Endometrium (tissue), 2 donors: ENCODE data around the gene S1PR5.
"Not testable (repeated sequence)": the region's sequence is repeated elsewhere in the genome, so short reads cannot be mapped to it uniquely, and the experiment has no call there.

Experiments
- FAIRE-seq: peaks from 2 replicates; lab custom pipeline; 2012; peaks lifted over from hg19 to GRCh38; lab: Jason Lieb, UNC
- donor health status: control.
- donor health status: control.

S1PR5 gene, protein sequence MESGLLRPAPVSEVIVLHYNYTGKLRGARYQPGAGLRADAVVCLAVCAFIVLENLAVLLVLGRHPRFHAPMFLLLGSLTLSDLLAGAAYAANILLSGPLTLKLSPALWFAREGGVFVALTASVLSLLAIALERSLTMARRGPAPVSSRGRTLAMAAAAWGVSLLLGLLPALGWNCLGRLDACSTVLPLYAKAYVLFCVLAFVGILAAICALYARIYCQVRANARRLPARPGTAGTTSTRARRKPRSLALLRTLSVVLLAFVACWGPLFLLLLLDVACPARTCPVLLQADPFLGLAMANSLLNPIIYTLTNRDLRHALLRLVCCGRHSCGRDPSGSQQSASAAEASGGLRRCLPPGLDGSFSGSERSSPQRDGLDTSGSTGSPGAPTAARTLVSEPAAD

DNA sequence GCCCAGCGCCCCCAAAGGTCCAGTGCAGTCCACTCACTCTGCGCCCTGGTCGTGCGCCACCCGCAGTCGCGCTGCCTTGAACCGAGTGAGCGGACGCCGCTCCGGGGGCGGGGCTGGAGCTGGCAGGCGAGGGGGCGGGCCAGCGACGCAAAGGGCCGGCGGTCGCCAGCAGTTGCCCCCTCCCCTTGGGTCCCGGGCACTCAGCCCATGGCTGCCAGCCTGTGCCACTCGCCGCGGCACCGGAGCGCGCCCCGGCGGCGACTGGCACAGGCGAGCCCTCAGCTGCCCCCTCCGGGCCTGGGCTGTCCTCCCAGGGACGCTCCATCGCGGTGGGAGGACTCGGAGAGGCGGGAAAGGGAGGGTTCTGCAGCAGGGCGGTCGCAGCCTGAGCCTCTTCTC lies at the start of gene S1PR5:
Gene S1PR5 (minus strand): TSS at position 87 of the 399 bp plus-strand sequence. CDS start 2,436 bp downstream, outside the sequence.
- FAIRE-seq: no peak

DNA sequence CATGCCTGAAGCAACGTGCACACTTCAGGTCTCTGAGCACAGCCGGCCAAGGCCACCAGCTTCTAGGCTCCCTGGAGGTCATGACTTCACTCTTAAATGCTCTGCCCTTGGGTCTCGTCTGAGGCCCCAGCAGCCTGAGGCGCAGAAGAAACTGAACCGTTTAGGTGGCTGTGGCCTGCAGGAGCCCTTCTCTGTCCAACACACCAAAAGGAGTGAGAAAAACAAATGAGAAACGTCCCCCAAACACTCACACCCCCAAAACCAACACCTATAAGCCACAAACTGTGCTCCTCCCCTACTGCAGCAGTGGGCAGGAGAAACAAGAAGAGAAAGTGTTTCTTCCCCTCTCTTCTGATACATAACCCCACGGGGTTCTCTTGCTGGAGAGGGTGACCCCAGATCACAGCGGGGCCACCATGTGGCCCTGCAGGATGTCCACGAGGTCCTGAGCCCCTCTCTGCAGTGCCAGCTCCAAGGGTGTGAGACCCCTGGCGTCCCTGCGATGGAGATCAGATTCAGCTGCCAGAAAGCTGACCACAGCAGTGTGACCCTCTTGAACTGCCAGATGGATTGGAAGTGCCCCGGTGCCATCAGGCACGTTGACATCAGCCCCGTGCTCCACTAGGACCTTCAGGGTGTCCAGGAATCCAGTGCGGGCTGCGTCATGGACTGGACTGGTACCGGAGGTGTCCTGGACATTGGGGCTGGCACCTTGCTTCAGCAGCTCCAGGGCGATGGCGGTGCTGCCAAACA lies 49.6 kb upstream of the S1PR5 start:
- no peak for FAIRE-seq

DNA sequence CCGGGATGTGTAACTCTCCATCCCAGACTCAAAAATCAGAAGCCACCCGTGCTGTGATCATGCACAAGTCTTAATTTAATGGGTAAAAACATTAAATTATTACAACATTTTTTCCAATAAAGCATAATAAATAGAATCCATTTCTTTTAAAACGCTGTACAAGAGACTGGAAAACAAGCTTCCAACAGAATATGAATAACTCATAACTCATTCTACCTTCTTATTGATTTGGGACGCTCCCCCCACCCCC lies 49.1 kb upstream of the S1PR5 start:
- FAIRE-seq: no peak

DNA sequence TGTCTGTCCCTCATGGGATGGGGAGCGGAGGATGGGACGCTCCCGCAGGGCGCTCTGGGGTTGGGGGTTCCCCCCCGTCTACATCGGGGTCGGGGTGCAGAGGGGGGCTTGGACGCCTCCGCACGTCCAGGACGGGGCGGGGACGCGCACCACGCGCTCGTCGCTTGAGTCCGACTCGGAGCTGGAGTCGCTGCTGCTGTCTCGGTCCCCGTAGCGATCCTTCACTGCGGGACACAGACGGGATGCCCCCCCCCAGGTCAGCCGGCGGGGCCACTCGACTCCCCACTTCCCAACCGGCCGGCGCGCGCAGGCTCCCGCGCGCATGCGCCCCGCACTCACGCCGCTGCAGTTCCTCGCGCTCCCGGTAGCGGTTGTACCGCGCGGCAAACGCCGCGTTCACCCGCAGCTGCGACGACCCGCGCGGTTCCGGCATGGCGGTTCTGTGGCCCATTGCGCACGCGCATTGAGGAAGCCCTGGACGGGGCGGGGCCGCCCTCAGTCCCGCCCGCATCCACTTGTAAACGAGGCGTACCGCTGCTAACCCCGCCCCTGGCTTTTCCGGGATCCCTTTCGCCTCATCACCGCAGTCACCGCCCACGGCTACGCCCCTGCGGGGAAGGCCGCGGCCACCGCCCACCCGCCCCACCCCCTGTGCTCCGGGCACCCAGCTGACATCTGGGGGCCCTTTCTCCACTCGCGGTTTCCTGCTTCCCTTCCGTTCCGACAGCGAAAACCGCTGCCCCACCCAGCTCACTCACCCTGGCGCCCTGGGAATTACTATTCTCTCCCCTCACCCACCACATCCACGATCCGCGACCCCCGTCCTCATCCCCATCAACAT lies 48.5 kb upstream of the S1PR5 start, which contains the start of gene KRI1:
Gene KRI1 (minus strand): TSS at position 444 of the 841 bp plus-strand sequence. CDS start 11 bp downstream, at position 433.
- no peak for FAIRE-seq

DNA sequence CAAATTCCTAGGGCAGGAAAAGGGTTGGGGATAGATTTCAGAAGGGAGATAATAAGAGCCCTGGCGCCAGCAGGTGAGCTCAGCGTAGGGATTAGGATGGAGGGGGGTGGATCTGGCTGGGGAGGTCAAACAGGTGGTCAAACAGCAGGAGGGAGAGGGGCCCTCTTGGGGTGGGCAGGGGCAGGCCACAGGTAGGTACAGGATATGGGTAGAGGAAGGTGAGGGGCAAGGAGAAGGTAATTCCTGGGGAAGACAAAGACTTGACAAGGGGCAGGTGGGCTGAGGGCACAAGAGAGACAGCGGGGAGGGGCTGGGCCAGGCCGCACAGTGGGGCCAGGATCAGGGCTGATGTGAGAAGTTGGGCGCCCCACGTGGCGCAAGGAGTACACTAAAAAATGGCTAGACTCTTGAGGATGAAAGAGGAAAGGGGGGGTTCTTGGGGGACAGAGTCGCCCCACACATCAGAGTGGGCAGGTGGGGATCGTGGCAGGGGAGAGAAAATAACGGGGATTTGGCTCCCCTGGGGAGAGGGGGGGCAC lies 47.9 kb upstream of the S1PR5 start:
- FAIRE-seq: no peak

DNA sequence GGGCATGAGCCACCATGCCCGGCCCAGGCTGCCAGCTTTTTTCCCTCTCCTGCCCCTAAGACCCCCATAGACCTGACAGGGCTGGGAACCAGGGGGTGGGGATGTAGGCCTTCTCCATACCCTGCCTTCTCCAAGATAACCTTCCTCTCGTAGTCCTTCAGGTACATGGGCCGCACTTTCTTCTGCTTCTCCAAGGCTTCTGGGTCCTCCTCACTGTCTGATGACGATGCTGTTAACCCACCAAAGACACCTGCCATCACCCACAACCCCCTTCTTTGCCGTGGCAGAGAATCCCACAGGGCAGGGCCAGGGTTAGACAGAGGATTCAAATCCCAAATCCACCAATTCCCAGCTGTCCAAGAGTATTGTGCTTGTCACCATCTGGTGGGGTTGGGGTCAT lies 45.4 kb upstream of the S1PR5 start:
- FAIRE-seq: no peak

DNA sequence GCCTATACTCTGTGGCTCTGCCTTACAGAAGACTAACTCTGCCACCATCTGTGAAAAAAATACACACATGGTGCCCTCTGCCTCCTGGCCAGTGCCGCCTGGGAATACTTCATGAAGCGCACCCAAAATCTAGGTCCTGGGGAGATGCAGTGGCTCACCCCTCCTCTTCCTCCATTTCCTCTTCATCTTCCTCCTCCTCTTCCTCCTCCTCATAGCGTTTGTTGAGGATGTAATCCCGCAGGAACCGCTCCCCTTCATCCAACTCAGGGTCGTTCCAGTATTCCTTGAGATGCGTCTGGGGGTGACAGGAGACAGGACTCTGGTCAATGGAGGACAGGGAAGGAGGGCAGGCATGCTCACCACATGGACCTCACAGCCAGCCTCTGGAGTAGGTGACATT lies 42.9 kb upstream of the S1PR5 start:
- no peak for FAIRE-seq

DNA sequence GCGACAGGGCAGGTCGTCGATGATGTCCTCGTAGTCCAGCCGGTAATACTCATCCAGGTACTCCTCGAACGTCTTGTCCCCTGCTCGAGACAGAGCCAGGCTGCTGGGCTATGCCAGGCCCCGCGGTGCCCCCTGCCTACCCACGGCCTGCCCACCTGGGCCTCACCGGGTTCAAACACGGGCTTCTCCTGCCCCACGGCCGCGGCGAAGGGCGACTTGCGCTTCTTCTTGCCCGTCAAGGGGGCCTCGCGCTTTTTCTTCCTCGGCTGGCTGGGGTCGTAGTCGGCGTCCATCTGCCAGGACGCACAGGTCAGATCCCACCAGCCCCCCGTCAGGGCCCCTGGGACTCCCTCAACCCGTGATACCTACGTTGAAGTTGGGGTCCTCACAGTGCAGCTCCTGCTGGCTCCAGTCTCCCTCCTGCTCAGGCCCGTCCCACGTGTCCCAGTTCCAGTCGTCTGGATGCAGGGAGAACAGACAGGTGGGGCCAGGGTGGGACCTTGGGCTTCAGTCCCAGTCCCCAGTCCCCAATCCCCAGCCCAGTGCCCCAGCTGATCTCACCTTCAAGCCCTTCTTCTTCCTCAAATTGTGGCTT lies 40.5 kb upstream of the S1PR5 start:
- no peak for FAIRE-seq

DNA sequence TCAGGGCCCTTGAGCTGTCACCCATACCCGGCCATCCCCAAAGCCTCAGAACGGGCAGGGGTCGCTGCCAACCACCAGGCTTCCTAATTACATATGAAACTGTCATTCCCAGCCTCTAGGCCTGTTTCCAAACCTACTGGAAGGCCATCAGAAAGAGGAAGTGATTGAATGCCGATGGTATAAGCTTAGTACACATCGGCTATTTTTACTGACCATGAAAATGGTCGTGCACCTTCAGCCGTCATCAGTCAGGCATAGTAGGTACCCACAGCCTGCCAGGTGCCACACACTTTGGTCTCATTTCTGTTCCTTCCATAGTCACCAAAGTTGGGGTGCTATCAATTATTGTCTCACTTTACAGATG lies 38.3 kb upstream of the S1PR5 start:
- FAIRE-seq: no peak

DNA sequence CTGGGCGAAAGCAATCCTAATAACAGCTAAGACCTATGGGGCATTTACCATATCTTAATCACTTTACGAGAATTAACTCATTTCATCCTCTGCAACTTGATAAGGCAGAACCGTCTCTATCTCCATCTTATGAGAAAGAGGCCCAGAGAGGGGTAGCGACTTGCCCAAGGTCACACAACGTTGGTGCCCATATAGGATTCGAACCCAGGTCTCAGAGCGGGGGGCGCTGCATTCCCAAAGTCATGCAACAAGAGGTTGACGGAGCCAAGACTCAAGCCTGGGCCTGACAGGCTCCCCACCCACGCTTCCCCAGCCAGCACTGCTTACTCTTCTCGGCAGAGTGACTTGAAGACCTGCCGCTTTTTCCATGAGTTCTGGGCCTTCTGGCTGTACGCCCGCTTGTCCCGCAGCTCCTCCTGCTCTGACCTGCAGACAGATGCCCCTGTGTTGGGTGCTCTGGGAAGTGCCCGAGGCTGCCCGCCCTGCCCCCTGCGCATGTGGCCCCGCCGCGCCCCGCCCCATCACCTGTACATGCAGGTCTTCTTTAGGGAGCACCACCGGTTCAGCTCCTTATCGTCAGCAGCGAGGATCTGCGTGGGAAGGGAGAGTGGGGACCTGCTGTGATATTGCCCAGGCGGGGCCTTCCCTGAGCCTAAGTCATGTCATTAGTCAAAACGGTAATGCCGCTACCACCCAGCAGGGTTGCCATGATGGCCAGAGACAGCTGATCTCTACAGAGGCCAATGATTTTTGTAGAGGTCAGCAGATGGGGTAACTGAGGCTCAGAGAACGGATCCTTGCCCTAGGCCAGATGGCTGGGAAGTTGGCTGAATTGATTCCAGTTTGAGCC lies 37.7 kb upstream of the S1PR5 start:
- FAIRE-seq: no peak

DNA sequence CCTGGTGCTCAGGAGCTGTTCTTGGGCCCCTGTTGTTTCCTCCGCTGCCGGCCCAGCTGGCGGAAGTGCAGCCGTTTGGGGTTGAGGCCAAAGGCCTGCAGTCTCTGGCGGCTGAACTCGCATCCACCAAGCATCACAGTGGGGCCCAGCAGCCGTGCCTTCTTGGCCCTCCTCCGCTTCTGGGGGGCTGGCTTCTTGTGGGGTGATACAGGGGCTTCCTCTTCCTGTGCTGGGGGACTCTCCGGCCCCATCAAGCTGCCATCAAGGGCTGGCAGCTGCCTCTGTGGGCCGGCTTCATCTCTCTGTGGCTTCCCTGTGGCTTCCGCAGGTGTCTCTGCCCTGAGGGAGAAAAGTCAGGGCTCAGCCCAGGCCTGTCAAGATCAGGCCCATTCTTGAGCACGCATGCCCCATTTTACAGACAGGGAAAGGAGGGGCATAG lies 36.7 kb upstream of the S1PR5 start:
- FAIRE-seq: no peak

DNA sequence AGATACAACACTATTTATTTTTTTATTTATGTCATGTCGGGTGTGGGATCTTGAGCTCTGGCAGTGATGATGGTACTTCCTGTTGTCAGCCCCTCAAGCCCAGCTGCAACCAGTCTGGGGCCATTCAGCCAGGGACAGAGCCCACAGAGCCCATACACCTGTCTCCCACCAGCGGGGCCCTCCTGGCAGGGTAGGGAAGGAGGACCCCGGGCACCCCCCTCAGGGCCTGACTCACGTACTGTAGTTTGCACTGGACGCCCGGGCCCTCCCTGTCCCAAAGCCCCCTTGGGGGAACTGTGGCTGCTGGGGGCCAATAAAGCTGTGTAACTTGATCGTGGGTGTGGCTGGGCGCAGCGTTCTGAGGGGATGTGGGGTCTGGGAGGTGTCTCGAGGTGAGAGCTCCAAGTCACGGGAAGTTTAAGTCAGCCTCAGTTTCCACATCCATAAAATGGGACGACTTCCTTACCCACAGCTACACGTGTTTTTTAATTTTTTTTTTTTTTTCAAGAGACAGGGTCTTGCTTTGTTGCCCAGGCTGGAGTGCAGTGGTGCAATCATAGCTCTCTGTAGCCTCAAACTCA lies 35.9 kb upstream of the S1PR5 start:
- no peak for FAIRE-seq

DNA sequence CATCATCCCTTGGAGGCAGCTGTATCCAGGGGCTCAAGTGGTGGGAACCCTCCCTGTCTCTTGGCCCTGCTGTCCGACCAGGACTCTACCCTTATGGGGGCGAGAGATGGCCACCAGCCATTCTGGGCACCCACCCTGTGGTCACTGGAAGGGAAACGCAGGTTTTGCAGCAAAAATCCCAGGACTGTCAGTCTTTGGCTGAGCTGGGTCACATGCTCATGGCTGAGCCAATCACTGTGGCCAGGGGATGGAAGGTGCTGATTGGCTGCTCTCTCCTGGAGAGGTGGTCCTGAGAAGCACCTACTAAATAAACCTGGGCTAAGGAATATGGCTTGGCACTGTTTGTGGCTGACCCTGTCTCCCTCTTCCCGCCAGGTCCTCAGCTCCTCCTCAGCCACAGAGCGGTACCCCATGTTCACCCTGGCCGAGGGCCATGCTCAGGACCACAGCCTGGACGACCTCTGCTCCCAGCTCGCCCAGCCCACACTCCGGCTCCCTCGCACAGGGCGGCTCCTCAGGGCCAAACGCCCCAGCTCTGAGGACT lies 35.3 kb upstream of the S1PR5 start:
- no peak for FAIRE-seq

DNA sequence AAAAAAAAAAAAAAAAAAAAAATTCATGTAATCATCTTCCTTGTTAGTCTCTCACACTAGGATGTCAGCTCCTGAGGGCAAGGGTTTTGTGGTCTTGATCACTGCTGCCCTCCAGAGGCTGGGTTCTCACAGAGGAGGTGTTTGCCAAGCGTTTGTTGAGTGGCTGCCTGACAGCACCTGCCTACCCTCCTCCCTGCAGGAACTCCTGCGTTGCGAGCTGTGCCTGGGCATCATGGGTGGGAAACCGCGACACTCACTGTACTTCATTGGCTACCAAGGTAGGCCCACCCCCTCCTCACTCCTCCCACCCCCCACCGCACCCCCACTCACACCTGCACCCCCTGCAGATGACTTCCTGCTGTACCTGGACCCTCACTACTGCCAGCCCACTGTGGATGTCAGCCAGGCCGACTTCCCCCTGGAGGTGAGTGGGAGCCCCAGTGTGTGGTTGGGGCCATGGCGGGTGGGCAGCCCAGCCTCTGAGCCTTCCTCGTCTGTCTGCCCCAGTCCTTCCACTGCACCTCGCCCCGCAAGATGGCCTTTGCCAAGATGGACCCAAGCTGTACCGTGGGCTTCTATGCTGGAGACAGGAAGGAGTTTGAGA lies 34.6 kb upstream of the S1PR5 start:
- no peak for FAIRE-seq

DNA sequence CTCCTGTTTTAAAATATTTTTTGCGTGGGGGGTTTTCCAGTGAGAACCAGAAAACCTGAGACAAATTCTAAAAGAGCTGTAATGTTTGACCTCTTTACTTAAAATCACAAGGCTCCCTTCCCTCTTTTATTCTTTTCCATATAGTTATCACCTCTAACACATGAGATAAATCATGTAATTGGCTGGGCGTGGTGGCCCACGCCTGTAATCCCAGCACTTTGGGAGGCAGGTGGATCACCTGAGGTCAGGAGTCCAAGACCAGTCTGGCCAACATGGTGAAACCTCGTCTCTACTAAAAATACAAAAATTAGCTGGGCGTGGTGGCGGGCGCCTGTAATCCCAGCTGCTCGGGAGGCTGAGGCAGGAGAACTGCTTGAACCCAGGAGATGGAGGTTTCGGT lies 33.8 kb upstream of the S1PR5 start:
- not testable (repeated sequence) for FAIRE-seq

DNA sequence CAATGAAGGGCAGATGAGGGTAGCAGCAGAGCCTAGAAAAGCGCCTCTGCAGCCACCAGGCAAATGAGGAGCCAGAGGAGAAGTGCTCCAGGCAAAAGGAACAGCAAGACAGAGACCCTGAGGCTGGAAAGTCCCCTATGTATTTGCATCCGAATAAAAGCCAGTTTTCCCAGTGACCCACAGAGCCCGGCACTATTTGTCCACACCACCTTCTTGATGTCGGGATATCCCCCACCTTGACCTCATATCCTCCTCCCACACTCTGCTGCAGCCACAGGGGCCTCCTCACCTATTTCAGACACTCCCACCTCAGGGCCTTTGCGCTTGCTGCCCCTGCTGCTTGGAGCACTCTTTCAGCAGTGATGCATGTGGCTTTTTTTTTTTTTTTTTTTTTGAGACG lies 33.1 kb upstream of the S1PR5 start:
- no peak for FAIRE-seq

DNA sequence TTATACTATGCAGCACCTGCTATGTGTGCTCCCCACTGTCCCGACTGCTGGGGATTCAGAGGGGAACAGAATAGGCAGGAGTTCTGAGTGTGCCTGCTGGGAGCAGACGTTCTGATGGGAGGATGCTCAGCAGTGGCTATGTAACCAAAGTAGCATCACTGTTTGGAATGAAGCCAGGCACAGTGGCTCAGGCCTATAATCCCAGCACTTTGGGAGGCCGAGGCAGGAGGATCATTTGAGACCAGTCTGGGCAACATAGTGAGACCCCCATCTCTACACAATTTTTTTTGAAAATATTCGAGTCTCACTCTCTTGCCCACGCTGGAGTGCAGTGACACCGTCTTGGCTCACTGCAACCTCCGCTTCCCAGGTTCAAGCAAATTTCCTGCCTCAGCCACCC lies 32.5 kb upstream of the S1PR5 start:
- FAIRE-seq: no peak

DNA sequence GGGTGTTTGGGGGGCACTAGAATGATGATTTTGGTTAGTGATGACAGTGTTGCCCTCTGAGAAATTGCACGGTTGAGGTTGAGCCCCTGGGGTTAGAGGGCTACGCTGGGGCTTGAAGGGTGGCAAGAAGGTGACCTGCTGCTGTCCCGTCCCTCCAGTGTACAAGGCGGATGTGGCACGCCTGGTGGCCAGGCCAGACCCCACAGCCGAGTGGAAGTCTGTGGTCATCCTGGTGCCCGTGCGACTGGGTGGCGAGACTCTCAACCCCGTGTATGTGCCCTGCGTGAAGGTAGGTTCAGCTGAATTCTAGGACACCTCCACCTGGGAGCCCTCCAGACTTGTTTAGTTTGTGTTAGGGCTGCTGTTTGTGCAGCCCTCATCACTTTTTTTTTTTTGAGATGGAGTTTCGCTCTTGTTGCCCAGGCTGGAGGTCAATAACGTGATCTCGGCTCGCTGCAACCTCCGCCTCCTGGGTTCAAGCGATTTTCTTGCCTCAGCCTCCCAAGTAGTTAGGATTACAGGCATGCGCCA lies 31.6 kb upstream of the S1PR5 start:
- FAIRE-seq: no peak

DNA sequence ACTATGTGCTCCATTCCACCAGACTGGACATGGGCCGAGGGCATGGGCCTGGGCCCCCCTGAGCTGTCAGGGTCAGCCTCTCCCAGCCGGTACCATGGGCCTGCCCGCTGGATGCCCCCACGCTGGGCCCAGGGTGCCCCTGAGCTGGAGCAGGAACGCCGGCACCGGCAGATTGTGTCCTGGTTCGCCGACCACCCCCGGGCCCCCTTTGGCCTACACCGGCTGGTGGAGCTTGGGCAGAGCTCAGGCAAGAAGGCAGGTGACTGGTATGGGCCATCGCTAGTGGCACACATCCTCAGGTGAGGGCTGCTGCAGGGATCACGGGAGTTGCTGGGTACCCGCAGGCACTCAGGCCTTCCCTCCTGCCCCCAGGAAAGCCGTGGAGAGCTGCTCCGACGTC lies 29.6 kb upstream of the S1PR5 start:
- no peak for FAIRE-seq

DNA sequence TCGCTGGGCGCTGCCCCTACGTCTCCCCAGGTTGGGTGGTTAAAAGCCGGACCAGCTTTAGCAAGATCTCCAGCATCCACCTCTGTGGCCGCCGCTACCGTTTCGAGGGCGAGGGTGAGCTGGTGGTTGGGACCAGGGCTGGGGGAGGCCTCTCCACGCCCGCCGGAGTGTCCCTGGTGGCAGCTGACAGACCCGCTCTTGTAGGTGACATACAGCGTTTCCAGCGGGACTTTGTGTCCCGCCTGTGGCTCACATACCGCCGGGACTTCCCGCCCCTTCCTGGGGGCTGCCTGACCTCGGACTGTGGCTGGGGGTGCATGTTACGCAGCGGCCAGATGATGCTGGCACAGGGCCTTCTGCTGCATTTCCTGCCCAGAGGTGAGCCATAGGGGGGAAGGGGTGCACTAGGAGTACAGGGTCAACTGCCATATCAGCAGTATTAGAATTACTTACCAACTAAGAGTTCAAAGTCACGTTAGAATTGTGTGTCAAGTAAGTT lies 27.6 kb upstream of the S1PR5 start:
- no peak for FAIRE-seq
